Hindlimb muscle (tissue), 1 donor: ENCODE data around the gene SRGAP1. TPM values are rescaled to one million over a fixed set of nuclear protein-coding genes. Genes with fewer than 3 reads are reported as not detected.

ENCODE experiments used
- polyA plus RNA-seq: library from polyadenylated mRNA; unstranded; fragments of 120-200 nt; gene quantifications from one replicate; pipeline ENCODE4 v1.2.1, GENCODE V29; 2013; ENCODE audit not compliant: insufficient read length

The SRGAP1 gene
- polyA plus RNA-seq, 1 donor, result 6.6 TPM

Other genes starting within 250 kb of the SRGAP1 start
- gene DPY19L2, start 176.2 kb upstream of the SRGAP1 start, polyA plus RNA-seq, result 11.2 TPM
- gene RXYLT1, start 64.8 kb upstream of the SRGAP1 start, polyA plus RNA-seq, result 20.1 TPM